ENCODE measurements around the gene FUS. TPM values are rescaled to one million over a fixed set of nuclear protein-coding genes. Genes with fewer than 3 reads are reported as not detected.

Gene FUS
- total RNA-seq, 1 experiment from 2014 or later: 522 TPM

- no peak for TF ChIP-seq JUND (IDR thresholded peaks at IDR 0.05)
- no peak for TF ChIP-seq ZBTB33 (IDR thresholded peaks at IDR 0.05; ENCODE audit: extremely low read depth, insufficient replicate concordance, low read length)
- TF ChIP-seq SRF (IDR thresholded peaks at IDR 0.05; ENCODE audit: low read depth): no peak
- no peak for TF ChIP-seq EZH2phosphoT487 (IDR thresholded peaks at IDR 0.05; ENCODE audit: borderline replicate concordance)
- TF ChIP-seq RAD21 (IDR thresholded peaks at IDR 0.05; ENCODE audit: low read depth): no peak
- TF ChIP-seq YY1 (IDR thresholded peaks at IDR 0.05; ENCODE audit: extremely low read depth, insufficient replicate concordance, low read depth, low read length): no peak
- no peak for TF ChIP-seq CEBPB (IDR thresholded peaks at IDR 0.05; ENCODE audit: low read depth)
- TF ChIP-seq POLR2A (IDR thresholded peaks at IDR 0.05; ENCODE audit: borderline replicate concordance, extremely low read depth, insufficient read depth, insufficient read length): no peak
- no peak for TF ChIP-seq TCF7L2 (IDR thresholded peaks at IDR 0.05; ENCODE audit: borderline replicate concordance, extremely low read depth, insufficient read depth, insufficient read length)
Measured at GRCh38 chr16:31228206-31228605, 48.3 kb downstream of the FUS start (continued).

DNA sequence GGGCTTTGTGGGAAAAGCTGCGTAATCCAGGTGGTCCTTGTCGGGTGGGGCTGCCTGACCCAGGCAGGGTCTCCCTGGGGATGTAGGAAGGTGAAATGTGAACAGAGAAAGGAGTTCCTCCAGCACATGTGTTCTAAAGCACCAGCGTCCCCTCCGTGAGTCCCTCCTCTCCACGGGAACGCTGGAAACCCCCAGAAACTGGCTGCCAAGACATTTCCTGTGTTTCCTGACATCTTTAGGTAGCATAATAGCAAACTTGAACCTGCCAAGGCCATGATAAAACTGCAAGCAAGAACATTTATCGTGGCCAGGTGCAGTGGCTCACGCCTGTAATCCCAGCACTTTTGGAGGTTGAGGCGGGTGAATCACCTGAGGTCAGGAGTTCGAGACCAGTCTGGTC is 49.6 kb downstream of the FUS start:
- Histone ChIP-seq H3K9me2 (ENCODE audit: insufficient read depth) (no peaks in the 10 kb centered on the region), H3K4me3 (replicated peaks in 1 of 2; ENCODE audit: low read depth in 1 of 2, low read length in 2 of 2) (no peak overlapping the region), H4K20me1 (ENCODE audit: insufficient read depth) (no peaks in the 10 kb centered on the region), H3K9me3 (ENCODE audit: control insufficient read depth in 1 of 2, insufficient read depth in 1 of 2, low read depth in 1 of 2, low read length in 2 of 2) (no peaks in the 10 kb centered on the region), H3K36me3 (ENCODE audit: control insufficient read depth in 1 of 2, insufficient read depth in 2 of 2, low read length in 2 of 2) (no peaks in the 10 kb centered on the region), H3K9ac (ENCODE audit: low read length) (no peak overlapping the region), H3K27me3 (ENCODE audit: insufficient read depth, low read length) (no peaks in the 10 kb centered on the region), H3K4me1 (ENCODE audit: control insufficient read depth in 1 of 2, insufficient read depth in 2 of 2, low read length in 2 of 2) (no peaks in the 10 kb centered on the region), H2AFZ (ENCODE audit: low read depth, low read length, poor library complexity, severe bottlenecking) (no peak overlapping the region), H3K79me2 (ENCODE audit: insufficient read depth, low read length) (no peaks in the 10 kb centered on the region), H3K4me2 (ENCODE audit: low read length) (no peak overlapping the region), H3K27ac (ENCODE audit: low read depth, low read length) (no peak overlapping the region)
- RAD21 ChIA-PET (ENCODE audit: low non-redundant PET in 1 of 2, low total read pairs in 2 of 2, uncharacterized antibody in 2 of 2, unreplicated experiment in 2 of 2): no interaction called here
- no peak for ATAC-seq
- intact Hi-C loops (cut with micrococcal nuclease): no loop called here
- no peak for TF ChIP-seq ZNF274 (IDR thresholded peaks at IDR 0.05; ENCODE audit: low read depth, low read length)
- TF ChIP-seq TCF7L2 (IDR thresholded peaks at IDR 0.05; ENCODE audit: borderline replicate concordance, extremely low read depth, insufficient read depth, insufficient read length): no peak
- TF ChIP-seq EZH2phosphoT487 (IDR thresholded peaks at IDR 0.05; ENCODE audit: borderline replicate concordance): no peak
- no peak for TF ChIP-seq ZFX (IDR thresholded peaks at IDR 0.05)
- TF ChIP-seq RAD21 (IDR thresholded peaks at IDR 0.05; ENCODE audit: low read depth): no peak
- TF ChIP-seq, protein P1, sequence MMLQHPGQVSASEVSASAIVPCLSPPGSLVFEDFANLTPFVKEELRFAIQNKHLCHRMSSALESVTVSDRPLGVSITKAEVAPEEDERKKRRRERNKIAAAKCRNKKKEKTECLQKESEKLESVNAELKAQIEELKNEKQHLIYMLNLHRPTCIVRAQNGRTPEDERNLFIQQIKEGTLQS (IDR thresholded peaks at IDR 0.05): no peak
- TF ChIP-seq JUND (IDR thresholded peaks at IDR 0.05): no peak
- no peak for TF ChIP-seq SIN3A (IDR thresholded peaks at IDR 0.05; ENCODE audit: low read depth)
- TF ChIP-seq SP1 (IDR thresholded peaks at IDR 0.05; ENCODE audit: low read depth): no peak
- no peak for TF ChIP-seq EGR1 (IDR thresholded peaks at IDR 0.05; ENCODE audit: low read depth)
- no peak for TF ChIP-seq EZH2 (IDR thresholded peaks at IDR 0.05)
- no peak for TF ChIP-seq YY1 (IDR thresholded peaks at IDR 0.05; ENCODE audit: extremely low read depth, insufficient replicate concordance, low read depth, low read length)
- TF ChIP-seq, protein P2, sequence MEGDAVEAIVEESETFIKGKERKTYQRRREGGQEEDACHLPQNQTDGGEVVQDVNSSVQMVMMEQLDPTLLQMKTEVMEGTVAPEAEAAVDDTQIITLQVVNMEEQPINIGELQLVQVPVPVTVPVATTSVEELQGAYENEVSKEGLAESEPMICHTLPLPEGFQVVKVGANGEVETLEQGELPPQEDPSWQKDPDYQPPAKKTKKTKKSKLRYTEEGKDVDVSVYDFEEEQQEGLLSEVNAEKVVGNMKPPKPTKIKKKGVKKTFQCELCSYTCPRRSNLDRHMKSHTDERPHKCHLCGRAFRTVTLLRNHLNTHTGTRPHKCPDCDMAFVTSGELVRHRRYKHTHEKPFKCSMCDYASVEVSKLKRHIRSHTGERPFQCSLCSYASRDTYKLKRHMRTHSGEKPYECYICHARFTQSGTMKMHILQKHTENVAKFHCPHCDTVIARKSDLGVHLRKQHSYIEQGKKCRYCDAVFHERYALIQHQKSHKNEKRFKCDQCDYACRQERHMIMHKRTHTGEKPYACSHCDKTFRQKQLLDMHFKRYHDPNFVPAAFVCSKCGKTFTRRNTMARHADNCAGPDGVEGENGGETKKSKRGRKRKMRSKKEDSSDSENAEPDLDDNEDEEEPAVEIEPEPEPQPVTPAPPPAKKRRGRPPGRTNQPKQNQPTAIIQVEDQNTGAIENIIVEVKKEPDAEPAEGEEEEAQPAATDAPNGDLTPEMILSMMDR (IDR thresholded peaks at IDR 0.05 in 2 of 3, conservative IDR thresholded peaks at IDR 0.05 in 1 of 3; ENCODE audit: borderline replicate concordance in 1 of 3, insufficient read depth in 1 of 3, low read depth in 2 of 3, low read length in 2 of 3): no peak
- no peak for TF ChIP-seq MAX (IDR thresholded peaks at IDR 0.05)
- no peak for TF ChIP-seq CBX3 (IDR thresholded peaks at IDR 0.05; ENCODE audit: low read depth)
- no peak for TF ChIP-seq ZBTB33 (IDR thresholded peaks at IDR 0.05; ENCODE audit: extremely low read depth, insufficient replicate concordance, low read length)
- TF ChIP-seq SRF (IDR thresholded peaks at IDR 0.05; ENCODE audit: low read depth): no peak
- no TSS peak for BruUV-seq (replicated peaks)
- CTCF ChIA-PET: no interaction called here
- no peak for DNase-seq (ENCODE audit: low read depth, low spot score)
- POLR2A ChIA-PET: no interaction called here
